HG03354 (cell line): ENCODE data around the gene VRK2.
"Not testable (repeated sequence)": the region's sequence is repeated elsewhere in the genome, so short reads cannot be mapped to it uniquely, and the experiment has no call there.

Source experiments
- ATAC-seq: cut with Tn5 transposase; IDR thresholded peaks from one replicate; pipeline ENCODE4 v1.9.1; 2021; ENCODE audit warnings: mild to moderate bottlenecking; ENCODE audit not compliant: unreplicated experiment, poor library complexity, severe bottlenecking

The VRK2 gene

DNA sequence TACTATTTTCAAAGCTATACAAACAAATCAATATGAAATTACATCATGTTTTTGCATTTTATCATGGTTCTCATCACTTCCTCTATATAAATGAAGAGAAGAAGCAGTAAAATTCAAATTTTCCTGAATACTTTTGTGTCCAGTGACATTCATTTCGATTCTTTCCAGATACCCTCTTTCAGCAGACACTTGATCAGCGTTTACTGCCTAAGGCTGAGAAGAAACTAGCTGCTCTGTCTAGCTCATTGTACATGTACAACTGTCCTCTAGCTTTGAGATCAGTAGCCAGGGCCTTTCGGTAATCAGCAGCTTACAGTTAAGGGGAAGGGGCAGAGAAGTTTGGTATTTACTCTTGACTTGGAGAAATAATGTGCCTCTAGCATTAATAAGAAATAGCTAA lies 4.8 kb downstream of the VRK2 start:
- no peak for ATAC-seq

DNA sequence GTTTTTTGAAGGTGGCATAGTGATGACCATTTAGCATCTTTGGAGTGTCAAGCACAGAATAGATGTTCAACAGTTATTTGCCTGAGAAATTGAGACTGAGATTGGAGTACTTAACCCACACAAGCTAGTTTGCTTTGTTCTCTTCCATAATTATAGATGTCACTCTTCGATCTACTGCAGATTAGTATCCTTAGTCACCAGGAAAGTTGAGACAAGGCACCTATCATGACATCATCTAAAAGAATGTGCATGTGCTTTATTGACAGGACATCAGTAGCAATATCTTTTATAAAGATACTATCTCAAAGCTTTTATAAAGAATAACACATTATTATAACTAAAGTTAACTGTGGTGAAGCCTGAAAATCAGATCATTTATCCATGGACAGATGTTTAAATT lies 6.4 kb downstream of the VRK2 start:
- no peak for ATAC-seq

DNA sequence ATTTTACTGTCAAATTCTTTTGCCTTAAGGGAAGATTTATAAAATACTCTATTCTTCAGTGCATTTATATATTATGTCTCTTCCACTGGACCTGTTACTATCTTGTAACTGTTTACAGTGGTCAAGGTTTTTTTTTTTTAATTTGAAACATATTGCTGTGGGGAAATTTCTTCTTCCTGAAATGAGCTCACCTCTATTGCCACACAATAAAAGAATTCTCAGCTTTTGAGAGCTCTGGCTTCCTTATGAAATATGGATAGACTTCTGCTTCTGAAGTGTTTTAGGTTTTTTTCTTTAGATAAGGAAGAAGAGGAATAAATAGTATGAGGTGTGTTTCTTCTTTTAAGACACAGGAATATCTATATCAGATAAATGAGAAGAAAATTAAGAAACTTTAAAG lies 7.7 kb downstream of the VRK2 start:
- no peak for ATAC-seq

DNA sequence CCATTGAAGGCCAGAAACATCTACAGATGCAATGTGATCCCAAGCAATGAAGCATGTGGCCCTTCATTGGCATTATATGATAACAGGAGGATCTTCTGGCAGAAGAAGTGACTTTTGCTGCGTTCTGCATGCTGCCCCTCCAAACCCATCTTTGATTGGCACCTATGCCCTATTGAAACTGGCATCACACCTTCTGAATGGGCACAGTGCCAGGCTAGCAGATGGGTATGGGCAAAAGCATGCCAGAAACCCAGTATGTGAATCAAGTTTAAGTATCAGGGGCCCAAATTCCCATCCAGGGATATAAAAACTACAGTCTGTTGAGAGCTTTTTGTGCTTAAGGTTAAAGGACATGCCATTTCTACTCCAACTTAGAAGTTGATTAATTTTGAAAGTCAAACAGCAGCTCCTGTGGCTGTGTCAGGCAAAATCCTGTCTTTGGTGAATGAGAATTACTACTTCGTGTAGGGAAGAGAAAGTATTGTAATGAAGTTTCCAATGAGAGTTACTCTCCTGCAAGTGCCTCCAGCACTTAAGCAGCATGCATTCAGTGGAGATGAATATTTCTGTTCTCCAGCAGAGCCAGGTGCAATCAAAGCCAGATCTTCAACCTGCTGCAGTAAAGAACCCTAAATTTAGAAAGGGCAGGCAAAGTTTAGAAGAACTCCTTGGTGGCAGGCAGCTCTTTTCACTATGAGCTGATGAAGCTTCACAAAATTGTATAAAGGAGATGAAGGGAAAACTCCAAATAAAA lies 8.6 kb downstream of the VRK2 start:
- no peak for ATAC-seq

DNA sequence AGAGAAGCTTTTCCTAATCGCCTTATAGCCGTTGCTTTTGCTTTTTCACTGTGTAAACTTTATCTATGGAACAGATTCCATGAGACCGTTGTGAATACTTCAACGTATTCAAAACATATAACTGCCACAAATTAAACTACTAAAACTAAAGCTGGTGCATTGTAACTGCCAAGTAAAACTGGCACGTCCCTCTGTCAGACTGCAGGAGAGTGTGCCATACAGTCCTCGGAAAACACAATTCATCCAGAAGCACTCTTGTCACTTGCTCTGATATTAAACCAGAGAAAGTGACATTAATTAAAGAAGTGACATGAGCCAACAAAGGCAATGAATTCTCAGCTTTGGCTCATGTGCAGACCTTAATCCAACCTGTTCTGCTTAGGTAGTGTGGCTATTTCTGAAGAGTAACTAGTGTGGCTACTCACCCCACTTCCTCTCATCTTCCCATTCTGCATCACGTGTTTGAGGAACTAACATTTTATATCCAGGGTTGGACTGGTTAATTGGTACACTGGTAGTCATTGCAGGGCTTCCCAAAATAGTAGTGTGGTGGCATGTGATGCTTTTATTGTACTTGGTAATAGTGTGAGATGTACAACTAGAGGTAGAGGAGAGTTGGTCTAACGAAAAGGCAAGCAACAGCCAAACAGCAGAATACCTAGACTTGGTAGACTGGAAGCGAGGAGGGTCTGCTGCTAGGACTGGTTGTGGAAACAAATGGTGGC lies 9.7 kb downstream of the VRK2 start:
- ATAC-seq: no peak

DNA sequence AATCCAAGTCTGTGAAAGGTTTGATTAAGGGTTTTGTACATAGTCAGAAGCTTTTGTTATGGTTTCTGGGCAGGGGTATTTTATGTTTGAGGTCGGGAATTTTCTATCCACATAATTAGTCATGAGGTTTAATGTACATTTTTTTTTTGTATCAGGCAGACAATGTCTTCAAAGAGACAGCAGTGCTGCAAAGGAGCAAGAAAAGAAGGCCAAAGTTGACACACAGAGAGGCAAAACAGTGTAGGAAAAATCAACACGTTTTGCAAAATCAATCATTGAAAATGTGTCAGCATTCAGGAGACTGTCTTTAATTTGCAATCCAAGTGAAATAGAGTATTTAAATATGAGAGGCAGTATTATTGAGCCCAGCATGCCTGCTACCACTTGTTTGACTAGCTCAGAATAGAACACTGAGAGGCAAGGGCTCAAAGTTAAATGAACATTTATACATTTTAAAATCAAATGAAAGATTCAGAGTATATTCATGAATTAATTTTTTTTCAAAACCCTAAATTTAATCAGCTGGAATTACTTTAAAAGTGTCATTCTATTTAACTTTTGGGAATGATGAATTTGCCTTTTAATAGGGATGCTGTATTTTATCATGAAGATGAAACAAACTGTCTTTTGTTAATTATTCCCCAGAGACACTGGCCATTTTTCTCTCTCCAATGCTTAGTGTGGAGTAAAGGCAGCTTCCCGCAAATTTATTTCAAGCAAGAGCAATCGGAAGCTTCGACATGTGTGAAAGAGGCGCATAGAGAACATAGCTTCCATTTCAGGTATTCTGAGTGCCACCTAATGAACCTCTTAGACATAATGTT lies 11.3 kb downstream of the VRK2 start:
- ATAC-seq: no peak

DNA sequence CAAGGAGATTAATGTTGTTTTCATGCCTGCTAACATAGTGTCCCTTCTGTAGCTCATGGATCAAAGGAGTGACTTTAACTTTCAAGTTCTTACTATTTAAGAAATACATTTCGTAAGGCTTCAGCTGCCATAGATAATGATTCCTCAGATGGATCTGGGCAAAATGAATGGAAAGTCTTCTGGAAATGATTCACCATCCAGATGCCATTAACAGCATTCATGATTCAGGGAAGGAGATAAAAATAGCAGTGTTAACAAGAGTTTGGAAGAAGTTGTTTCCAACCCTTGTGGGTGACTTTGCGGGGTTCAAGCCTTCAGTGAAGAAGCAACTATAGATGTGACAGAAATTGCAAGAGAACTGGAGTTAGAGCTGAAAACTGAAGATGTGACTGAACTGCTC lies 17.0 kb downstream of the VRK2 start:
- ATAC-seq: no peak

DNA sequence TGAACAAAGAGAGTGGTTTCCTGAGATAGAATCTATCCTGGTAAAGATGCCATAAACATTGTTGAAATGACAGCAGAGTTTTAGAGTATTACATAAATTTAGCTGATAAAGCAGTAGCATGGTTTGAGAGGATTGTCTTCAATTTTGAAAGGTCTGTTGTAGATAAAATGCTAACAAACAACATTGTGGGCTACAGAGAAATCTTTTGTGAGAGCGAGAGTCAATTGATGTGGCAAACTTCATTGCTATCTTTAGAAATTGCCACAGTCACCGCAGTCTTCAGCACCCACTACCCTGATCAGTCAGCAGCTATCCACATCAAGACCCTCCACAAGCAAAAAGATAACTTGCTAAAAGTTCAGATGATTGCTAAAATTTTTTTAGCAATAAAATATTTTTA lies 17.5 kb downstream of the VRK2 start:
- peak; percentile 59 for ATAC-seq

DNA sequence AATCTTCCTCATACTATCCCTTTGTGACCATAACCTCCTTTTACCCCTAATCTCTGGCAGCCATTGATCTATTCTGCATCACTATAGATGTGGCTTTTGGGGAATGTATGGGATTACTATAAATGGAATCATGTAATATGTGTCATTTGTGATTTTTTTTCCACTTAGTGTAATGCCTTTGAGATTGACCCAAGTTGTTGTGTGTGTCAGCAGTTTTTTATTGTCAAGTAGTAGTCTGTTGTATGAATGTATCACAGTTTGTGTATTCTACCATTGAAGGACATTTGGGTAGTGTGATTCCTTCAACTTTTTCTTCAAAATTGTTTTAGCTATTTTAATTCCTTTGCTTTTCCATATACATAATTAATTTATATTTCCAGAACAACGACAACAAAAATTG lies 18.6 kb downstream of the VRK2 start:
- no peak for ATAC-seq

DNA sequence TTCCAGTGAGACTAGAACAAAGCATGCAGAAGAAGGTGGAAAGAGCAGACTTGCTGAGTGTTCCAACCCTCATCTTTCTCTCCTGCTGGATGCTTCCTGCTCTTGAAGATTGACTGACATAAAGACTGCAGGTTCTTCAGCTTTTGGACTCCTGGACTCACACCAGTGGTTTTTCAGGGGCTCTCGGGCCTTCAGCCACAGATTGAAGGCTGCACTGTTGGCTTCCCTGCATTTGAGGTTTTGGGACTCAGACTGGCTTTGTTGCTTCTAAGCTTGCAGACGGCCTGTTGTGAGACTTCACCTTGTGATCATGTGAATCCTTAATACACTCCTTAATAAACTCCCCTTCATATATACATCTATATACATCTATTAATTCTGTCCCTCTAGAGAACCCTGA lies 20.4 kb downstream of the VRK2 start:
- ATAC-seq: no peak

DNA sequence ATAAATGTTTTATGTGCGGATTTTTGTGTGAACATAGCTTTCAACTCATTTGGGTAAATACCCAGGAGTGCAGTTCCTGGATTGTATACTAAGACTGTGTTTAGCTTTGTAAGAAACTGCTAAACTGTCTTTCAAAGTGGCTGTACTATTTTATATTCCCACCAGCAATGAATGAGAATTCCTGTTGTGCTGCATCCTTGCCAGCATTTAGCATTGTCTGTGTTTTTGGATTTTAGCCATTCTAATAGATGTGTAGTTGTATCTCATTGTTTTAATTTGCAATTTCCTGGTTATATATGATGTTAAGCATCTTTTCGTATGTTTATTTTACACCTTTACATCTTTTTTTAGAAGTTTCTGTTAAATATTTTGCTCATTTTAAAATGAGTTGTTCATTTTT lies 24.2 kb downstream of the VRK2 start:
- no peak for ATAC-seq

DNA sequence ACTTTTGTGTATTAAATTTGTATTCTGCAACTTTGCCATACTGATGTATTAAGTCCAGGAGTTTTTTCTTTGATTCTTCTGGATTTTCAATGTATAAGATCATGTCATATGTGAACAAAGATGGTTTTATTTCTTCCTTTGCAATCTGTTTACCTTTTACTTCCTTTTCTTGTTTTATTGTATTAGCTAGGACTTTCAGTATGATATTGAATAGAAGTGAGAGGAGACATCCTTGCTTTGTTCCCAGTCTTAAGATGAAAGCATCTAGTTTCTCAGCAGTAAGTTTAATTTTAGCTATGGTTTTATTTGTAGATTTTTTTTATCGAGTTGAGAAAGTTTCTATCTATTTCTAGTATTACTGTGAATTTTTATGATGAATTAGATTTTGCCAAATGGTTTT lies 25.5 kb downstream of the VRK2 start:
- ATAC-seq: no peak

DNA sequence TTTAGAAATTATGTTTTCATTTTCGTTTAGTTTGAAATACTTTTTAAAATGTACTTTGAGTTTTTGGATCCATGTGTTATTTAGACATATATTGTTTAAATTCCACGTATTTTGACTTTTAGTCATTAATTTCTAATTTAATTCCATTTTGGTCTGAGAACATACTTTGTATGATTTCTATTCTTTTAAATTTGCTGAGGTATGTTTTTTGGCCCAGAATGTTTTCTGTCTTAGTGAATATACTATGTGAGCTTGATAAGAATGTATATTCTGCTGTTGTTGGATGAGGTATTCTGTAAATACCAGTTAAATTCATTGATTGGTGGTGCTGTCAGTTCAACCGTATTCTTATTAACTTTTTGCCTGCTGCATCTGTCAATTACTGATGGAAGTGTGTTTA lies 26.4 kb downstream of the VRK2 start:
- ATAC-seq: no peak

DNA sequence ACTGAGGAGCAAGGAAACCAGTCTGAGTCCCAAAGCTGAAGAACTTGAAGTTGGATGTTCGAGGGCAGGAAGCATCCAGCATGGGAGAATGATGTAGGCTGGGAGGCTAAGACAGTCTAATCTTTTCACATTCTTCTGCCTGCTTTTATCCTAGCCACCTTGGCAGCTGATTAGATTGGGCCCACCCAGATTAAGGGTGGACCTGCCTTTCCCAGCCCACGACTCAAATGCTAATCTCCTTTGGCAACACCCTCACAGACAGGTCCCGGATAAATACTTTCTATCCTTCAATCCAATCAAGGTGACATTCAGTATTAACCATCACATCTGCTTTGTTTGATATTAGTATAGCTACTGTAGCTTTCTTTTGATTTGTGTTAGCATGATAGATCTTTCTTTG lies 27.1 kb downstream of the VRK2 start:
- no peak for ATAC-seq

DNA sequence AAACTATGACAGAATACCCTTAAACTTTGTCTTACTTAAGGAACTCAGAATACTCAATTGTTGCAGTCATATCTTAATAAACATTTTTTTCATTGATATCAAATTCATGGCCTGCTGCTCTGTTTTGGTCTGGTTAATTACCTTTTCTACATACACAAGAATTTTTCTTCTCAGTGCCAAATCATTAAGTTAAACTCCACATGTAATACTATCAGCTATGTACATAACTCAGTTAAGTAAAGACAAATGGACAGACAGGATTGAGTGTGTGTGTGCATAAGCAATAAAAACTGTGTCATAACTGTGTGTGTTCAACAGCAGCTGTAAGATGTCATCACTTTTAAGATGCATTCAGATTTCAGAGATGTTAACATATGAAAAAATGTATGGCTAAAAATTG lies 34.4 kb downstream of the VRK2 start:
- no peak for ATAC-seq

DNA sequence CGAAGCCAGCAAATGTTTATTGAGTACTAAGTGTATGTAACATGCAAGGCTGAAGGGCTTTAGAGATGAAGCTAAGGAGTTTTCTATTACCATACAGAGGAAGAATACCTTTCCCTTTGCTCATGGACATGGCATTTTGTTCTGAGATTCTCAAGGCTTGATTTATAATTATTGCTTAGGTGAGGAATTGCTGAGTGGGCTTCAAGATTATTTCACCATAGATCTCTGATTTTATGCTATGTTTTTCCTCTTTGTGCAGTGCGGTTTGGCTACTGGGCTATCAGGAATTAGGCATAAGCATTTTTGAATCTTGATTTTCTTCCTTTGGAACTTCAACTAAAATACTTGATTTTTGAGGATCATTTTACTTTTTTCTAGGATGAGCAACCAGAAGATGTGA lies 42.5 kb downstream of the VRK2 start:
- no peak for ATAC-seq

DNA sequence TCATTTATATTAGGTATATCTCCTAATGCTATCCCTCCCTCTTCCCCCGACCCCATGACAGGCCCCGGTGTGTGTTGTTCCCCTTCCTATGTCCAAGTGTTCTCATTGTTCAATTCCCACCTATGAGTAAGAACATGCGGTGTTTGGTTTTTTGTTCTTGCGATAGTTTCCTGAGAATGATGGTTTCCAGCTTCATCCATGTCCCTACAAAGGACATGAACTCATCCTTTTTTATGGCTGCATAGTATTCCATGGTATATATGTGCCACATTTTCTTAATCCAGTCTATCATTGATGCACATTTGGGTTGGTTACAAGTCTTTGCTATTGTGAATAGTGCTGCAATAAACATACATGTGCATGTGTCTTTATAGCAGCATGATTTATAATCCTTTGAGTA lies 46.2 kb downstream of the VRK2 start:
- not testable (repeated sequence) for ATAC-seq

DNA sequence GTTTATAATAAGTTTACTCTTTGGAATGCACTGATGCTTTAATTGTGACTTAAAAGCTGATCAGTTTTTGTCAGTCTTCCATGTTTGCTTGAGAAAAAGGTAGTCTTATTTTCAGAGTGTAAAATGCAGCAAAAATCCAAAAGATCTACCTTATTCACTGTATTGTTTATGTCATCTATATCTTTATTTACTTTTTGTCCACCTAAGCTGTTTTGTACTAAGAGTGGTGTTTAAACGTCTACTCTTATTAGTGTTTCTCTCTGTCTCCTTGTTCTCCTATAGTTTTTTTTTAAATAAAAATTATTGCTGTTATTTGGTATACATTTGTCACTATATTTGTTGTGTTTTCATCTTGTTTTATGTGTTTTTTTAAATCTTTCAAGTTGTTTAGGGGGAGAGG lies 50.4 kb downstream of the VRK2 start:
- ATAC-seq: no peak

DNA sequence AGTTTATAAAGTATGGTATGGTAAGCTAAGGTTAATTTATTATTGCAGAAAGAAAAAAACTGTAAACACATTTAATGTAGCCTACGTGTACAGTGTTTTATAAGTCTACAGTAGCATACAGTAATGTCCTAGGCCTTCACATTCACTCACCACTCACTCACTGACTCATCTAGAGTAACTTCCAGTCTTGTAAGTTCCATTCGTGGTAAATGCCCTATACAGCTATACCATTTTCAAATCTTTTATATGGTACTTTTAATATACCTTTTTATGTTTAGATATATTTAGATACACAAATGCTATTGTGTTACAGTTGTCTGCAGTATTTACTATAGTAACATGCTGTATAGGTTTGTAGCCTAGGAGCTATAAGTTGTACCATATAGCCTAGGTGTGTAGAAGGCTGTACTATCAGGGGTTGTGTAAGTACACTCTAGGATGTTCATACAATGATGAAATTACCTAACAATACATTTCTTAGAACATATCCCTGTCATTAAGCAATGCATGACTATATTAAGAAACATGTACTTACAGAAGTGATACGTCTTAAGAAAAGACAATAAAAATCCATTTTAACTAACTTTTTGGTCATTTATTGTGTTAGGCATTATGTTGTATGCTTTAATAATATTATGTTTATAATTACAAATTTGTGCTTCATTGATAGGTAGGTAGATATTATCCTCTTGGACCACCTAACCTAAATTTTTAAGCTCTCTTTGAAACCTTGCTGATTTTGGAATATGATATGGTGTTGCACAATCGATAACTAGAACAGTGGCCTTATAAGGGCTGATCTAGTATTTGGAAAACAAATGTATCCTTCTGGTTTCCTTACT lies 51.9 kb downstream of the VRK2 start:
- no peak for ATAC-seq
